ENCODE data around the gene LRRC7.

The LRRC7 gene

DNA sequence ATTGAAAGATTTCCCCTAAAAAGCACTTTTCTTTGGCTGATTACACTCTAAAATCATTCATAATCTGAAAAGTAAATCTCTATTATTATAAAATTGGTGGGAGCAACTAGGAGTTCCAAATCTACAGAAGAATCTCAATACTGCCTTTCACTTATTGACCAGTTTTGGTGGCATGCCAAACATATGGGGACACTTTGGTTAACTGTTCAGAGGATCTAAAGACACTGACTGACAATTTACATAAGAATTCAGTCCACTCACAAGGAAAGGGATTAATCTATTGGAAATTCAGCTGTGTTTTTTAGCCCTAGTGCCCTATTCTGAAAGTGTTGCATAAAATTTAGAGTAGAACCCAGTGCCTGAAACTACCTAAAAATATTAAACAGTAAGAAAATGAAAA is 524.1 kb downstream of the LRRC7 start:
- DNase-seq (ENCODE audit: low read depth in 2 of 2), result no peak

DNA sequence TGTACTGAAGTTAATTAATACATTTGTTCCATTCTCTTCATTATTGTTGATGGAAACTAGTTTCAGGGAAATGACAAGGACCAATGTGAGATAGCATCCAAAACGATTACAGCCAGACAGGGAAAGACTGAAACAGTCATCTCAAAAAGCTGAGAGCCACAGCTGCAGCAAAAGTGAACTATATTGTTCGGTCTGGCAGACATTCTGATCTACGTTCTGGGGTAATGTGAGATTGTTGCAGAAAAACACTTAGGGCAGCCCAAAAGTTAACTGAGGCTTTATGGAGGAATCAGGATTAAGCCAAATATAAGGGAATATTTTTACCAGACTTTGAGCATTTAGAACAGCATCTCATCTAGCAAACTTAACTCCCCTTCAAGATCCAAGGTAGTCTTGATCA is 524.8 kb downstream of the LRRC7 start:
- DNase-seq (ENCODE audit: low read depth in 2 of 2), result no peak

- no peak for DNase-seq (ENCODE audit: low read depth in 2 of 2)
These were observed 525.7 kb downstream of the LRRC7 start for GRCh38 chr1:70093250-70093975.

- DNase-seq (ENCODE audit: low read depth in 2 of 2), result no peak
These were observed 533.5 kb downstream of the LRRC7 start for GRCh38 chr1:70101231-70101630.

DNA sequence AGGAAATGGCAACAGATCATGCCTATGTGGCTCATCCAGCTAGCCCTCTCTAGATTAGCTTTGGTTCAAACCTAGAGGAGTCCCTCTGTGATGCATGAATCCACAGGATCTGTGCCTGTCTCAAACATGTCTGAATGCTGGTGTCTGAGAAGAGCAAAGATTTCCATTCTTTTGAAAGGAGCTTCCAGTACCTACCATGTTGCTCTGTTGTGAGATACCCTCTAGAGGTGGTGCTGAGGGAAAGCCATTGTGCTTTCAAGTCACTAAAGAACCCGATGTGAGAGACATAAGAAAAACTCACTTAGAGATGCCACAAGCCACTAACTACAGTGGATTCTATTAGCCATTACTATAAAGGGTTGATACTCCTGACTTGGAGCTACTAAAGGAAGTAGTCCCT is 534.1 kb downstream of the LRRC7 start:
- DNase-seq (ENCODE audit: low read depth in 2 of 2), result no peak

DNA sequence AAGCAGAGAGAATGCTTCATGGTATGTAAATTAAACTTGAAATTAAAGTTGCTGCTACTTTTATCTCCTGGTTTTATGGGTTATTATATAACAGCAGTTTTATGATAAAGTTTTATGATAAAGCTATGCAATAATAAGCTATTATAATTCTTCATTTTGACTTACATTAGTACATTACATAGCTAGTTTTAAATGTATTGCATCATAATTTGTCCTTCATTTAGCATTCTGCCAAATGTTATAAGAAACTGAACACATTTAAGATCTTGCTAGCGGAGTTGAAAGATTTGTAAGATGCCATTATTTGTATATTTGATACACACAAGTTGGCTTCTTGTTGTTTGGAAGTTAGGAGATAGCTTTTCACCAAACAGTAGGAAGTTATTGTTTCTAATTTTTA is 536.0 kb downstream of the LRRC7 start:
- no peak for DNase-seq (ENCODE audit: low read depth in 2 of 2)

GRCh38 chr1:70109241-70109640 is 541.5 kb downstream of the LRRC7 start:
- DNase-seq (ENCODE audit: low read depth in 2 of 2), result no peak

GRCh38 chr1:70112838-70113237 is 545.1 kb downstream of the LRRC7 start:
- no peak for DNase-seq (ENCODE audit: low read depth in 2 of 2)

- DNase-seq (ENCODE audit: low read depth in 2 of 2), result no peak
These were observed 547.6 kb downstream of the LRRC7 start for GRCh38 chr1:70115315-70115714.

- DNase-seq (ENCODE audit: low read depth in 2 of 2), result no peak
These were observed 549.3 kb downstream of the LRRC7 start for GRCh38 chr1:70117046-70117445.

DNA sequence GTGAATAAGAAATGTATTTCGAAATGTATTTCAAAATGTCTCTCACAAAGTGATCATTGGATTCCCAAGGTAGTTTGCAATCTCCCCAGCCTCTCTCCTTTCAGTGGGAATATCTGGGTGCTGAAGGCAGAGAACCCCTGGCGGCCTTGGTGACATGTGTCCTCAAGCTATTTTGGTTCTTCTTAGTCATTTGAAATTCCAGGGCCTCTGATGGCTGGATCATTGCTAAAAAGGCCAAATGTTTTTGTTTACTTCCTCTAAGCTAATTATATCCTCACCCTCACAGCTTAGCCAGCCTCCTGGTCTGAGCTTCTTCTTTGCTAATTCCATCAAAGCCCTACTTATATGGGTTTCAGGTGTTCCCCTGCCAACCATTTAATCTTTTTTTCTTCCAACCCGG is 566.4 kb downstream of the LRRC7 start:
- DNase-seq (ENCODE audit: low read depth in 2 of 2), result no peak

DNA sequence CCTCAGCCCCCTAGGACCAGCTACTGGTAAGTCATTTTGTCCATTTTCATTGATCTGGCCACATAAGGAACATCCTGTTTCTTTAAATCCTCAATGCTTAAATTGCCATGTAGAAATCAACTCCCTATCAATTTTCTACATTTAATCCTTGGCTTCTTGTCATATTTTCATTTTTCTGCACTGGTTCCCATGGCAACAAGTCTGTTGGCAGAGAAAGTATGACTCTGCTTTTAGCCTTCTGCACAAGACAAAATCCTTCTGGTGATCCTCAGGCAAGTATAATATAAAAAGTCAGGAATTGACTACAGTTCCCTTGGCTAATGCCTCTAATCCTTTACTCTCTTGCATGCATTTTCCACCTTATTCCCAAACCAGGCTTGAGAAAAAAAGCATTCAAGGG is 572.6 kb downstream of the LRRC7 start:
- no peak for DNase-seq (ENCODE audit: low read depth in 2 of 2)

DNA sequence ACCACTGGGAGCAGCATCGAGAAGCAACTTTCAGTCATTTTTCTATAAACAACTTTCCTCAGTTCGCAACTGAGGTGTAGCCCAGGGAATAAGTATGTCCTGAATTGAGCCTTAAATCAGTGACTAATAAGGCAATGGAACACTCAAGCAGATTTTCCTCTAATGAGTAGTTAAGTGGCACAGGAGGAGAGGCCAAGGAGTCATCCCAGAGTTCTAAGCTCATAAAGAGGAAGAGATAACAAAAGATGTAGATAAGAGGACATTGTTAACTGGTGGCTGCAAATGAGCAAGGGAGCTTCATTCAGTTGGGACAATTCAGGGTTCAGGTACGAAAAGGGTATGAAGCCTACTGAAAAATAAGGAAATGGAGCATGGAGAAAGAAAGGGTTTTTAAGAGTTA is 573.2 kb downstream of the LRRC7 start:
- DNase-seq (ENCODE audit: low read depth in 2 of 2), result no peak

- DNase-seq (ENCODE audit: low read depth in 2 of 2), result no peak
These were observed 574.4 kb downstream of the LRRC7 start for GRCh38 chr1:70142075-70142474.

DNA sequence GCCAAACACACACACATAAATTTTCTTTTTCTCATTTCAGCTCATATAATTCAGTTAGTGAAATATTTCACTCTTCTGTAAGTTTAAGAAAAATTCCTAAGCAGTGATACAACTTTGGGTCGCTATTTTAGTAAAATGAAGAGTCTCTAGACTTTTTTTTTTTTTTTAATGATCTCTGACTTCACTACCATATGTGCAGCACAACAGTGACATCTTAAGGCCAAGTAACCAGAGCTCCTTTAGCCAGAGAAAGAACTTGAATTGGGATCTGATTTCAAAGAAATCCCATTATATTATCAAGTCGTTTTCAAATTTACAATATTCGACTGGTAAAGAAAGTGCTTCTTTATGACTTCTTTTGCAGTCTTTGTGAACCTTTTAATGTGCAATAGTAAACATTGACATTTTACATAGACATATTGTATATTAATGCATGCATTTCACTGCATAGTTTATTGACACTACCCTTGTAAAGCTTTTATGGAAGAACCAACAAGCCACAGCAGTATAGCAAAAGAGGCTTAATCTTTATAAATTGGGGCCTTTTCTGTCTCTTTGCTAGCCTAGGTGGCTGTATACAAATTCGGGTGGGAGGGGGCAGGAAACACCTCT is 575.4 kb downstream of the LRRC7 start:
- no peak for DNase-seq (ENCODE audit: low read depth in 2 of 2)

DNA sequence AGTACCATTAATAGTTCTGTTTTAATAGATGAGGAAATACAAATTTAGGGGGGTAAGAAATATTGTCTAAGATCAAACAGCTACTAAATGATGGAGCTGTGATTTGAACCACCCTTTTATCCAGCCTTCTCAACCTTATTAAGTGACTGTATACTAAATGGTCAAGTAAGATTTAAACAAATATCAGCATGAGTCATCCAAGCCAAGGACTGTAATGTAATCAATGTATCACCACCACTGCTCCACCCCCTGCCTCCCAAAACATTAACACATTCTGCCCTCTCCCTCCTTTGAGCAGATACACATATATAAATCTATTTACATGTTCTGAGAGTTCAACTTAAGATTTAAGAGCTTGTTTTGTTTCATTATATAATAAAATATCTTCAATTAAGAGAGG is 578.8 kb downstream of the LRRC7 start:
- no peak for DNase-seq (ENCODE audit: low read depth in 2 of 2)

DNA sequence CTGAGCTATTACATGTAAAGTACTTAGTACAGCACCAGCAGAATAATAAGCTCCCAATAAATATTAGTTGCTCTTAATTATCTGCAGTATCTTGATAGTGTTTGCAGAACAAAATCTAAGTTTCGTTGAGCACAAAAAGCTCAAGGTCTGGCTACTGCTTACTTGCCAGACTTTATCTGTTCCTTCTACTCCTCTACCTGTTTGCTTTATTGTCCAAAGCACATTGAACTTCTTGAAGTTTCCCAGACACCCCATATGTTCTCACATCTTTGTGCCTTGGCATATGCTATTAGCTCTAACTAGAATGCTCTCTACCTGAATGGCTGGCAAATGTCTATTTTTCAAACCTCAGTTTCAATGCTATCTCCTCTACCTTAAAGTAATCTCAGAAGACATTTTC is 582.7 kb downstream of the LRRC7 start:
- no peak for DNase-seq (ENCODE audit: low read depth in 2 of 2)

DNA sequence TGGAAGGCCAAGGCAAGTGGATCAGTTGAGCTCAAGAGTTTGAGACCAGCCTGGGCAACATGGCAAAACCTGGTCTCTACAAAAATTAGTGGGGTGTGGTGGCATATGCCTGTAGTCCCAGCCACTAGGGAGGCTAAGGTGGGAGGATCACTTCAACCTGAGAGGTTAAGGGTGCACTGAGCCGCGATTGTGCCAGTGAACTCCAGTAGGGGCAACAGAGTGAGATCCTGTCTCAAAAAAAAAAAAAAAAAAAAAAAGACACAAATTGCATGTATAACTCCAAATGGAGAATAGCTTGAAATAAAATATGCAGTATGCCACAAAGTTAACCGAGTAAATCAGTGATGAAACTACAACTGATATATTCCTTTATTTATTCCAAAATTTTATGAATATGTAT is 586.0 kb downstream of the LRRC7 start:
- no peak for DNase-seq (ENCODE audit: low read depth in 2 of 2)

GRCh38 chr1:70156529-70157120 is 588.9 kb downstream of the LRRC7 start:
- DNase-seq (ENCODE audit: low read depth in 2 of 2), result no peak

DNA sequence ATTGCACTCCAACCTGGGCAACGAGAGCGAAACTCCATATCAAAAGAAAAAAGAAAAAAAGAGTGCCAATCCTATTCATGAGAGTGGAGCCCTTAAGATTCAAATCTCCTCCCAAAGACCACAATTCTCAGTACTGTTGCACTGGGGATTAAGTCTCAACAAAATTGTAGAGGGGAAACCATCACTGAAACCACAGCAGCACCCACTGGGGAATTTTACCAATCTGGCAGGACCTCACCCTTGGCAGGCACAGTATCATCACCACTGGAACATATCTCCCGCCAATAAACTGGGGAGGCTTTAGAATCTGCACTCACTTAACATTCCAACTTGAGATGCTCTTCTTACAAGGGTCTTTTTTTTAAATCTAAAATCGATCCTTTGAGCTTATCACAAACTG is 596.6 kb downstream of the LRRC7 start:
- DNase-seq (ENCODE audit: low read depth in 2 of 2), result no peak

GRCh38 chr1:70168283-70168682 is 600.6 kb downstream of the LRRC7 start:
- no peak for DNase-seq (ENCODE audit: low read depth in 2 of 2)

GRCh38 chr1:70169018-70169839 is 601.5 kb downstream of the LRRC7 start:
- DNase-seq (ENCODE audit: low read depth in 2 of 2), result no peak

DNA sequence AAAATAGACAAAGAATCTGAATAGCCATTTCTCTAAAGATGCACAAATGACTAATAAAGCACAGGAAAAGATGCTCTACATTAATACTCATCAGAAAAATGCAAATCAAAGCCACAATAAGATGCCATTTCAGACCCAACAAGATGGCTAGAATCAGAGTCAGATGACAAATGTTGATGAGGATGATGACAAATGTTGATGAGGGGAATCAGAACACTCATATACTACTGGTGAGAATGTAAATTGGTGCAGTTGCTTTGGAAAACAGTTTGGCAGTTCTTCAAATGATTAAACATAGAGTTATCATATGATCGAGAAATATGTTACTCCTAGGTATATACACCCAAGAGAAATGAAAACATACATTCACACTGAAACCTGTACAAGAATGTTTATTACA is 603.8 kb downstream of the LRRC7 start:
- DNase-seq (ENCODE audit: low read depth in 2 of 2), result no peak

Data from stimulated activated CD4-positive, alpha-beta T cell treated with anti-CD3 and anti-CD28 coated beads, Interleukin-12 subunit alpha, Interleukin-12 subunit beta, amount 100 ng/mL, for 24 hours (primary cell).